Right lobe of liver (tissue), 6 donors: ENCODE measurements around the gene LDLRAD4. TPM values are rescaled to one million over a fixed set of nuclear protein-coding genes. Genes with fewer than 3 reads are reported as not detected.

Source experiments
- ATAC-seq, 4 donors: fragments of 200-7000 bp; cut with Tn5 transposase; one replicate each; pipeline ENCODE4 v1.9.1; 2020; ENCODE audit warnings: mild to moderate bottlenecking in 4 of 4, moderate library complexity in 4 of 4
- DNase-seq, 3 donors: peaks; one replicate each; pipeline ENCODE4 v3.0.0-alpha.2; 2020
- H3K27ac ChIP-seq, 3 donors: fragments of 200-600 bp; one replicate each; pipeline ENCODE4 v1.8.0; 2022
- H3K27me3 ChIP-seq, 2 donors: fragments of 200-600 bp; one replicate each; pipeline ENCODE4 v1.8.0; 2022
- H3K36me3 ChIP-seq, 4 donors: fragments of 200-600 bp; sonication (generic) in 1 of 4; one replicate each; pipeline versions ENCODE4 v1.5.1 to v1.8.0; 2017 to 2022; ENCODE audit warnings: control low read depth in 1 of 4
- H3K4me1 ChIP-seq, 4 donors: fragments of 200-600 bp; sonication (generic) in 1 of 4; one replicate each; pipeline versions ENCODE4 v1.5.1 to v1.8.0; 2017 to 2022; ENCODE audit warnings: control low read depth in 1 of 4
- H3K4me3 ChIP-seq, 3 donors: fragments of 200-600 bp; one replicate each; pipeline ENCODE4 v1.8.0; 2022
- H3K9me3 ChIP-seq, 4 donors: fragments of 200-600 bp; sonication (generic) in 1 of 4; one replicate each; pipeline versions ENCODE4 v1.5.1 to v1.8.0; 2017 to 2022; ENCODE audit warnings: control low read depth in 1 of 4
- CTCF ChIP-seq, 4 donors: fragments of 200-600 bp in 3 of 4; fragments of 450-650 bp in 1 of 4; IDR thresholded peaks; one replicate each; pipeline versions ENCODE4 v1.5.1 to v1.8.0; 2016 to 2022; ENCODE audit warnings: antibody characterized with exemption in 4 of 4, mild to moderate bottlenecking in 2 of 4
- POLR2A ChIP-seq: fragments of 450-650 bp; IDR thresholded peaks from one replicate; pipeline ENCODE4 v1.6.1; 2017; ENCODE audit warnings: antibody characterized with exemption, mild to moderate bottlenecking
- WGBS: methylation state at CpG from one replicate; pipeline ENCODE4 v1.1.6; 2018; ENCODE audit warnings: low coverage, low lambda C conversion rate; ENCODE audit not compliant: insufficient coverage; ENCODE audit errors: missing lambda C conversion rate; 5-methylcytosine and 5-hydroxymethylcytosine counted together
- intact Hi-C, 2 donors: fragments of 100-400 bp; cut with DNase I; formaldehyde crosslinking; loops; one replicate each; pipeline versions ENCODE4 v1.11.2 to v1.14.1; 2022
- total RNA-seq, 6 experiments: library from RNA; depleted of rRNA in 2 of 6; stranded (reverse); fragments of >200 nt in 2 of 6; fragmentation: NEBNext Ultra II Directional in 3 of 6; extraction: Animal tissue kit (Norgen Biotek cat#: 25700) in 3 of 6; gene quantifications; one replicate each; pipeline versions ENCODE4 v1.1.0 to v1.2.4, GENCODE V29; 2016 to 2023
- donor health status: DM: no; HTN: yes; CAD: no.
- donor health status: DM: no; HTN: no; CAD: no.
- donor health status: DM: no; HTN: no; CAD: no.
- donor health status: DM: no; HTN: yes; CAD: no.
- donor health status: DM: no; HTN: yes; CAD: no.

Gene LDLRAD4
- total RNA-seq, 6 experiments from 2014 or later = 10.6 to 66.4 (median 18.7) TPM

DNA sequence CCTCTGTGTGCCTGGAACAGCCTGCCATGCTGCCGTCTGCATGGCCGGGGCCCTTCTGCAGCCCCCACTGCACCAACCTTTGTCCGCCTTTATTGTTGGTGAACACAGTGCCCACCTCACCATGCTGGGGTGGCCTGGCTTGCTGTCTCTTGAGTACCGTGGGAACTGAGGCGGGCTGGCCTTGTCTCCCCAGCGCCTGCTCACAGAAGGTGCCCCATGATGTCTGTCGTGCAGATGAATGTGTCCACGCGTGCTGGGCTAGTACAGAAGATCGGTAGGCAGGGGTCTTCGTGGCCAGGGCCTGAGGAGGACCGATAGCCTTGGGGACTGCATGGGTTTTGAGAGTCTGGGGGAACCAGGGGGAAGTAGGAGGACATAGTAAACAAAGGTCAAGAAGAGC lies 242.4 kb downstream of the LDLRAD4 start:
- no peak overlapping the region for H3K27ac ChIP-seq
- no peak overlapping the region for H3K4me3 ChIP-seq
- no peaks in the 10 kb centered on the region for H3K27me3 ChIP-seq
- intact Hi-C loops = no loop called here
- ATAC-seq (no peak), DNase-seq (no peak)
- TF ChIP-seq CTCF (IDR thresholded peaks at IDR 0.05) = no peak
- no peak for TF ChIP-seq POLR2A
- no peaks in the 10 kb centered on the region for H3K9me3 ChIP-seq
- WGBS = 94% methylated on average over 7 of the region's 12 CpGs
- H3K4me1 ChIP-seq = peaks cover 0 to 11% (median 6%) of the 10 kb centered on the region in 4 donors
- H3K36me3 ChIP-seq = no peaks in the 10 kb centered on the region

- WGBS = 95% methylated on average over 5 of the region's 5 CpGs
- ATAC-seq (no peak), DNase-seq (no peak)
- TF ChIP-seq POLR2A (no peak), CTCF (IDR thresholded peaks at IDR 0.05) (no peak)
- intact Hi-C loops = no loop called here
- Histone ChIP-seq H3K4me1 (peaks cover 0 to 16% (median 8%) of the 10 kb centered on the region in 4 donors), H3K27ac (no peak overlapping the region), H3K4me3 (no peak overlapping the region), H3K27me3 (no peaks in the 10 kb centered on the region), H3K36me3 (no peaks in the 10 kb centered on the region), H3K9me3 (no peaks in the 10 kb centered on the region)
Observed at GRCh38 chr18:13461469-13461868, 242.9 kb downstream of the LDLRAD4 start.

GRCh38 chr18:13461936-13462335 lies 243.4 kb downstream of the LDLRAD4 start:
- DNase-seq = no peak
- Histone ChIP-seq H3K36me3 (no peaks in the 10 kb centered on the region), H3K27me3 (no peaks in the 10 kb centered on the region)

GRCh38 chr18:13462686-13463085 lies 244.1 kb downstream of the LDLRAD4 start:
- TF ChIP-seq POLR2A (no peak), CTCF (IDR thresholded peaks at IDR 0.05) (no peak)
- no peak overlapping the region for H3K4me3 ChIP-seq
- no peaks in the 10 kb centered on the region for H3K9me3 ChIP-seq
- WGBS = 94% methylated on average over 3 of the region's 11 CpGs
- intact Hi-C loops = no loop called here
- no peak overlapping the region for H3K27ac ChIP-seq
- DNase-seq (no peak), ATAC-seq (no peak)
- H3K27me3 ChIP-seq = no peaks in the 10 kb centered on the region
- H3K36me3 ChIP-seq = no peaks in the 10 kb centered on the region
- peaks cover 0 to 17% (median 8%) of the 10 kb centered on the region in 4 donors for H3K4me1 ChIP-seq

More at GRCh38 chr18:13461936-13462335, 243.4 kb downstream of the LDLRAD4 start:
- TF ChIP-seq POLR2A = no peak
- TF ChIP-seq CTCF (IDR thresholded peaks at IDR 0.05) = no peak
- peak in 1 of 4 donors; percentile 10 for ATAC-seq
- no peak overlapping the region for H3K27ac ChIP-seq
- 50% methylated on average over 1 of the region's 5 CpGs for WGBS
- H3K9me3 ChIP-seq = no peaks in the 10 kb centered on the region
- intact Hi-C loops = no loop called here
- H3K4me1 ChIP-seq = peaks cover 0 to 17% (median 8%) of the 10 kb centered on the region in 4 donors
- H3K4me3 ChIP-seq = no peak overlapping the region
